ENCODE data around the gene PSEN2. TPM values are rescaled to one million over a fixed set of nuclear protein-coding genes. Genes with fewer than 3 reads are reported as not detected.

Gene PSEN2
- total and polyA plus RNA-seq, 4 experiments from 2014 or later, result 3.5 to 4.9 (median 3.9) TPM

GRCh38 chr1:226898246-226898645, 27.8 kb downstream of the PSEN2 start:
- intact Hi-C loops (cut with micrococcal nuclease), result no loop called here
- POLR2A ChIA-PET (ENCODE audit: partially characterized antibody), result no interaction called here
- Histone ChIP-seq H3K36me3 (ENCODE audit: insufficient read depth, low read length) (no peaks in the 10 kb centered on the region), H3K4me3 (ENCODE audit: low read length in 2 of 2) (no peak overlapping the region), H3K27me3 (ENCODE audit: insufficient read depth, low read length) (no peaks in the 10 kb centered on the region), H3K4me1 (ENCODE audit: insufficient read depth, low read length) (no peaks in the 10 kb centered on the region), H3K9me3 (ENCODE audit: control insufficient read depth in 1 of 2, low read length in 2 of 2) (no peaks in the 10 kb centered on the region), H3K27ac (ENCODE audit: low read depth, low read length) (no peak overlapping the region)
- H3K4me3 Mint-ChIP-seq, result no peak overlapping the region
- H3K4me1 Mint-ChIP-seq, result no peaks in the 10 kb centered on the region
- no peaks in the 10 kb centered on the region for H3K27me3 Mint-ChIP-seq
- DNase-seq, result no peak
- no peaks in the 10 kb centered on the region for H3K36me3 Mint-ChIP-seq
- H3K9me3 Mint-ChIP-seq, result no peaks in the 10 kb centered on the region
- CTCF ChIA-PET (ENCODE audit: partially characterized antibody), result no interaction called here
- H3K27ac Mint-ChIP-seq, result no peak overlapping the region

- Mint-ChIP-seq H3K4me3 (no peak overlapping the region), H3K36me3 (no peaks in the 10 kb centered on the region), H3K27me3 (no peaks in the 10 kb centered on the region), H3K27ac (peak overlapping the region in 1 of 7 donors; percentile 21), H3K9me3 (no peaks in the 10 kb centered on the region), H3K4me1 (no peaks in the 10 kb centered on the region)
- DNase-seq, result no peak
- Histone ChIP-seq H3K4me1 (ENCODE audit: insufficient read depth, low read length) (no peaks in the 10 kb centered on the region), H3K9me3 (ENCODE audit: control insufficient read depth in 1 of 2, low read length in 2 of 2) (no peaks in the 10 kb centered on the region), H3K4me3 (ENCODE audit: low read length in 2 of 2) (no peak overlapping the region), H3K36me3 (ENCODE audit: insufficient read depth, low read length) (no peaks in the 10 kb centered on the region), H3K27me3 (ENCODE audit: insufficient read depth, low read length) (no peaks in the 10 kb centered on the region), H3K27ac (ENCODE audit: low read depth, low read length) (no peak overlapping the region)
- CTCF ChIA-PET (ENCODE audit: partially characterized antibody), result no interaction called here
- intact Hi-C loops (cut with micrococcal nuclease), result no loop called here
- POLR2A ChIA-PET (ENCODE audit: partially characterized antibody), result no interaction called here
Measured at GRCh38 chr1:226901421-226901820, 31.0 kb downstream of the PSEN2 start.

- no peaks in the 10 kb centered on the region for H3K36me3 ChIP-seq (ENCODE audit: insufficient read depth, low read length)
- Mint-ChIP-seq H3K4me3 (no peak overlapping the region), H3K27me3 (no peaks in the 10 kb centered on the region), H3K36me3 (no peaks in the 10 kb centered on the region), H3K4me1 (no peaks in the 10 kb centered on the region), H3K27ac (no peak overlapping the region), H3K9me3 (no peaks in the 10 kb centered on the region)
- no peaks in the 10 kb centered on the region for H3K9me3 ChIP-seq (ENCODE audit: control insufficient read depth in 1 of 2, low read length in 2 of 2)
- no peaks in the 10 kb centered on the region for H3K4me1 ChIP-seq (ENCODE audit: insufficient read depth, low read length)
- ChIA-PET POLR2A (ENCODE audit: partially characterized antibody) (no interaction called here), CTCF (ENCODE audit: partially characterized antibody) (no interaction called here)
- no peaks in the 10 kb centered on the region for H3K27me3 ChIP-seq (ENCODE audit: insufficient read depth, low read length)
- H3K4me3 ChIP-seq (ENCODE audit: low read length in 2 of 2), result no peak overlapping the region
- intact Hi-C loops (cut with micrococcal nuclease), result no loop called here
- DNase-seq, result no peak
- H3K27ac ChIP-seq (ENCODE audit: low read depth, low read length), result no peak overlapping the region
Measured at GRCh38 chr1:226902601-226903000, 32.2 kb downstream of the PSEN2 start.

GRCh38 chr1:226903819-226904716, 33.7 kb downstream of the PSEN2 start:
- no peaks in the 10 kb centered on the region for H3K27me3 ChIP-seq (ENCODE audit: insufficient read depth, low read length)
- no peak overlapping the region for H3K27ac ChIP-seq (ENCODE audit: low read depth, low read length)
- no peak overlapping the region for H3K4me3 ChIP-seq (ENCODE audit: low read length in 2 of 2)
- intact Hi-C loops (cut with micrococcal nuclease), result no loop called here
- Mint-ChIP-seq H3K27me3 (no peaks in the 10 kb centered on the region), H3K4me1 (no peaks in the 10 kb centered on the region), H3K27ac (no peak overlapping the region), H3K36me3 (no peaks in the 10 kb centered on the region), H3K4me3 (no peak overlapping the region), H3K9me3 (no peaks in the 10 kb centered on the region)
- H3K9me3 ChIP-seq (ENCODE audit: control insufficient read depth in 1 of 2, low read length in 2 of 2), result no peaks in the 10 kb centered on the region
- no peaks in the 10 kb centered on the region for H3K4me1 ChIP-seq (ENCODE audit: insufficient read depth, low read length)
- POLR2A ChIA-PET (ENCODE audit: partially characterized antibody), result no interaction called here
- no peaks in the 10 kb centered on the region for H3K36me3 ChIP-seq (ENCODE audit: insufficient read depth, low read length)
- no peak for DNase-seq
- CTCF ChIA-PET (ENCODE audit: partially characterized antibody), result no interaction called here

GRCh38 chr1:226904772-226905171, 34.4 kb downstream of the PSEN2 start:
- no peaks in the 10 kb centered on the region for H3K4me1 Mint-ChIP-seq
- no peak overlapping the region for H3K27ac ChIP-seq (ENCODE audit: low read depth, low read length)
- no peak for DNase-seq
- no peaks in the 10 kb centered on the region for H3K27me3 ChIP-seq (ENCODE audit: insufficient read depth, low read length)
- H3K9me3 ChIP-seq (ENCODE audit: control insufficient read depth in 1 of 2, low read length in 2 of 2), result no peaks in the 10 kb centered on the region
- no peaks in the 10 kb centered on the region for H3K9me3 Mint-ChIP-seq
- H3K4me3 Mint-ChIP-seq, result no peak overlapping the region
- no peaks in the 10 kb centered on the region for H3K27me3 Mint-ChIP-seq
- H3K4me3 ChIP-seq (ENCODE audit: low read length in 2 of 2), result no peak overlapping the region
- no peaks in the 10 kb centered on the region for H3K36me3 Mint-ChIP-seq
- H3K4me1 ChIP-seq (ENCODE audit: insufficient read depth, low read length), result no peaks in the 10 kb centered on the region
- ChIA-PET CTCF (ENCODE audit: partially characterized antibody) (no interaction called here), POLR2A (ENCODE audit: partially characterized antibody) (no interaction called here)
- H3K27ac Mint-ChIP-seq, result peak overlapping the region in 2 of 7 donors; percentile 1 to 17
- no peaks in the 10 kb centered on the region for H3K36me3 ChIP-seq (ENCODE audit: insufficient read depth, low read length)
- intact Hi-C loops (cut with micrococcal nuclease), result no loop called here

- Histone ChIP-seq H3K27ac (ENCODE audit: low read depth, low read length) (no peak overlapping the region), H3K9me3 (ENCODE audit: control insufficient read depth in 1 of 2, low read length in 2 of 2) (no peaks in the 10 kb centered on the region), H3K27me3 (ENCODE audit: insufficient read depth, low read length) (no peaks in the 10 kb centered on the region), H3K4me1 (ENCODE audit: insufficient read depth, low read length) (no peaks in the 10 kb centered on the region), H3K36me3 (ENCODE audit: insufficient read depth, low read length) (no peaks in the 10 kb centered on the region), H3K4me3 (ENCODE audit: low read length in 2 of 2) (no peak overlapping the region)
- H3K27ac Mint-ChIP-seq, result no peak overlapping the region
- no peaks in the 10 kb centered on the region for H3K4me1 Mint-ChIP-seq
- DNase-seq, result no peak
- ChIA-PET POLR2A (ENCODE audit: partially characterized antibody) (no interaction called here), CTCF (ENCODE audit: partially characterized antibody) (no interaction called here)
- H3K4me3 Mint-ChIP-seq, result no peak overlapping the region
- intact Hi-C loops (cut with micrococcal nuclease), result no loop called here
- H3K27me3 Mint-ChIP-seq, result no peaks in the 10 kb centered on the region
- H3K9me3 Mint-ChIP-seq, result no peaks in the 10 kb centered on the region
- H3K36me3 Mint-ChIP-seq, result no peaks in the 10 kb centered on the region
Measured at GRCh38 chr1:226908419-226908818, 38.0 kb downstream of the PSEN2 start.

- no peak overlapping the region for H3K27ac ChIP-seq (ENCODE audit: low read depth, low read length)
- H3K27ac Mint-ChIP-seq, result no peak overlapping the region
- H3K9me3 ChIP-seq (ENCODE audit: control insufficient read depth in 1 of 2, low read length in 2 of 2), result no peaks in the 10 kb centered on the region
- intact Hi-C loops (cut with micrococcal nuclease), result no loop called here
- H3K4me1 Mint-ChIP-seq, result no peaks in the 10 kb centered on the region
- H3K4me3 ChIP-seq (ENCODE audit: low read length in 2 of 2), result no peak overlapping the region
- no peaks in the 10 kb centered on the region for H3K36me3 ChIP-seq (ENCODE audit: insufficient read depth, low read length)
- POLR2A ChIA-PET (ENCODE audit: partially characterized antibody), result no interaction called here
- CTCF ChIA-PET (ENCODE audit: partially characterized antibody), result no interaction called here
- H3K36me3 Mint-ChIP-seq, result no peaks in the 10 kb centered on the region
- H3K27me3 ChIP-seq (ENCODE audit: insufficient read depth, low read length), result no peaks in the 10 kb centered on the region
- no peaks in the 10 kb centered on the region for H3K4me1 ChIP-seq (ENCODE audit: insufficient read depth, low read length)
- no peak for DNase-seq
- H3K4me3 Mint-ChIP-seq, result no peak overlapping the region
- H3K27me3 Mint-ChIP-seq, result no peaks in the 10 kb centered on the region
- H3K9me3 Mint-ChIP-seq, result no peaks in the 10 kb centered on the region
Measured at GRCh38 chr1:226908913-226909312, 38.5 kb downstream of the PSEN2 start.
